Measurements from ENCODE around the gene DZIP3.
"Not testable (repeated sequence)": the region's sequence is repeated elsewhere in the genome, so short reads cannot be mapped to it uniquely, and the experiment has no call there.

The DZIP3 gene

GRCh38 chr3:108610651-108611050 is 21.1 kb downstream of the DZIP3 start:
- peaks cover 12% of the 10 kb centered on the region for H3K4me1 Mint-ChIP-seq (ENCODE audit: low read depth)
- H3K27me3 Mint-ChIP-seq: no peaks in the 10 kb centered on the region
- H3K9me3 Mint-ChIP-seq: no peaks in the 10 kb centered on the region
- H3K36me3 Mint-ChIP-seq (ENCODE audit: low read depth): peaks cover 10% of the 10 kb centered on the region
- H3K27ac Mint-ChIP-seq: no peak overlapping the region
- DNase-seq: no peak
- no peak overlapping the region for H3K4me3 Mint-ChIP-seq

GRCh38 chr3:108616090-108616489 is 26.6 kb downstream of the DZIP3 start:
- H3K4me1 Mint-ChIP-seq (ENCODE audit: low read depth); DNase-seq; H3K9me3 Mint-ChIP-seq; H3K4me3 Mint-ChIP-seq; H3K27me3 Mint-ChIP-seq; H3K27ac Mint-ChIP-seq: not testable (repeated sequence)
- H3K36me3 Mint-ChIP-seq (ENCODE audit: low read depth): peaks cover 13% of the 10 kb centered on the region

- no peaks in the 10 kb centered on the region for H3K4me1 Mint-ChIP-seq (ENCODE audit: low read depth)
- H3K27me3 Mint-ChIP-seq: no peaks in the 10 kb centered on the region
- no peaks in the 10 kb centered on the region for H3K9me3 Mint-ChIP-seq
- H3K27ac Mint-ChIP-seq: no peak overlapping the region
- H3K36me3 Mint-ChIP-seq (ENCODE audit: low read depth): peaks cover 17% of the 10 kb centered on the region
- DNase-seq: no peak
- no peak overlapping the region for H3K4me3 Mint-ChIP-seq
These were observed 30.7 kb downstream of the DZIP3 start for GRCh38 chr3:108620250-108620649.

- no peaks in the 10 kb centered on the region for H3K27me3 Mint-ChIP-seq
- no peaks in the 10 kb centered on the region for H3K4me1 Mint-ChIP-seq (ENCODE audit: low read depth)
- no peak overlapping the region for H3K27ac Mint-ChIP-seq
- no peak overlapping the region for H3K4me3 Mint-ChIP-seq
- no peak for DNase-seq
- no peaks in the 10 kb centered on the region for H3K9me3 Mint-ChIP-seq
- peaks cover 15% of the 10 kb centered on the region for H3K36me3 Mint-ChIP-seq (ENCODE audit: low read depth)
These were observed 34.0 kb downstream of the DZIP3 start for GRCh38 chr3:108623504-108623903.

- H3K27me3 Mint-ChIP-seq: no peaks in the 10 kb centered on the region
- H3K9me3 Mint-ChIP-seq: no peaks in the 10 kb centered on the region
- no peaks in the 10 kb centered on the region for H3K4me1 Mint-ChIP-seq (ENCODE audit: low read depth)
- no peak overlapping the region for H3K4me3 Mint-ChIP-seq
- peaks cover 8% of the 10 kb centered on the region for H3K36me3 Mint-ChIP-seq (ENCODE audit: low read depth)
- DNase-seq: no peak
- no peak overlapping the region for H3K27ac Mint-ChIP-seq
These were observed 40.5 kb downstream of the DZIP3 start for GRCh38 chr3:108629974-108630373.

GRCh38 chr3:108642526-108642925 is 53.0 kb downstream of the DZIP3 start:
- peaks cover 21% of the 10 kb centered on the region for H3K36me3 Mint-ChIP-seq (ENCODE audit: low read depth)
- no peak for DNase-seq
- no peak overlapping the region for H3K27ac Mint-ChIP-seq
- H3K4me3 Mint-ChIP-seq: no peak overlapping the region
- H3K9me3 Mint-ChIP-seq: no peaks in the 10 kb centered on the region
- H3K4me1 Mint-ChIP-seq (ENCODE audit: low read depth): no peaks in the 10 kb centered on the region
- H3K27me3 Mint-ChIP-seq: no peaks in the 10 kb centered on the region

GRCh38 chr3:108645364-108645763 is 55.8 kb downstream of the DZIP3 start:
- Mint-ChIP-seq H3K4me3 (no peak overlapping the region), H3K4me1 (ENCODE audit: low read depth) (no peaks in the 10 kb centered on the region), H3K27me3 (no peaks in the 10 kb centered on the region), H3K36me3 (ENCODE audit: low read depth) (peaks cover 16% of the 10 kb centered on the region), H3K27ac (no peak overlapping the region), H3K9me3 (no peaks in the 10 kb centered on the region)
- DNase-seq: no peak

GRCh38 chr3:108655664-108656063 is 66.1 kb downstream of the DZIP3 start:
- H3K36me3 Mint-ChIP-seq (ENCODE audit: low read depth): peaks cover 15% of the 10 kb centered on the region
- H3K27ac Mint-ChIP-seq; DNase-seq; H3K27me3 Mint-ChIP-seq; H3K4me1 Mint-ChIP-seq (ENCODE audit: low read depth); H3K9me3 Mint-ChIP-seq; H3K4me3 Mint-ChIP-seq: not testable (repeated sequence)

- no peak overlapping the region for H3K4me3 Mint-ChIP-seq
- H3K27me3 Mint-ChIP-seq: no peaks in the 10 kb centered on the region
- peaks cover 3% of the 10 kb centered on the region for H3K36me3 Mint-ChIP-seq (ENCODE audit: low read depth)
- no peak overlapping the region for H3K27ac Mint-ChIP-seq
- DNase-seq: no peak
- no peaks in the 10 kb centered on the region for H3K9me3 Mint-ChIP-seq
- H3K4me1 Mint-ChIP-seq (ENCODE audit: low read depth): peaks cover 4% of the 10 kb centered on the region
These were observed 72.2 kb downstream of the DZIP3 start for GRCh38 chr3:108661699-108662098.

- DNase-seq: no peak
- Mint-ChIP-seq H3K4me1 (ENCODE audit: low read depth) (peaks cover 7% of the 10 kb centered on the region), H3K36me3 (ENCODE audit: low read depth) (peaks cover 3% of the 10 kb centered on the region), H3K27me3 (no peaks in the 10 kb centered on the region), H3K4me3 (no peak overlapping the region), H3K9me3 (no peaks in the 10 kb centered on the region), H3K27ac (no peak overlapping the region)
These were observed 72.7 kb downstream of the DZIP3 start for GRCh38 chr3:108662142-108662738.

- peaks cover 9% of the 10 kb centered on the region for H3K4me1 Mint-ChIP-seq (ENCODE audit: low read depth)
- peaks cover 3% of the 10 kb centered on the region for H3K36me3 Mint-ChIP-seq (ENCODE audit: low read depth)
- no peaks in the 10 kb centered on the region for H3K9me3 Mint-ChIP-seq
- H3K4me3 Mint-ChIP-seq: no peak overlapping the region
- no peak for DNase-seq
- H3K27ac Mint-ChIP-seq: no peak overlapping the region
- no peaks in the 10 kb centered on the region for H3K27me3 Mint-ChIP-seq
These were observed 74.7 kb downstream of the DZIP3 start for GRCh38 chr3:108664266-108664665.

GRCh38 chr3:108667312-108667711 is 77.8 kb downstream of the DZIP3 start:
- no peak overlapping the region for H3K4me3 Mint-ChIP-seq
- no peak for DNase-seq
- no peak overlapping the region for H3K27ac Mint-ChIP-seq
- no peaks in the 10 kb centered on the region for H3K27me3 Mint-ChIP-seq
- peaks cover 10% of the 10 kb centered on the region for H3K36me3 Mint-ChIP-seq (ENCODE audit: low read depth)
- H3K4me1 Mint-ChIP-seq (ENCODE audit: low read depth): peaks cover 7% of the 10 kb centered on the region
- H3K9me3 Mint-ChIP-seq: no peaks in the 10 kb centered on the region

- Mint-ChIP-seq H3K9me3 (no peaks in the 10 kb centered on the region), H3K27me3 (no peaks in the 10 kb centered on the region), H3K4me1 (ENCODE audit: low read depth) (peaks cover 11% of the 10 kb centered on the region), H3K36me3 (ENCODE audit: low read depth) (peaks cover 10% of the 10 kb centered on the region), H3K27ac (no peak overlapping the region), H3K4me3 (no peak overlapping the region)
- no peak for DNase-seq
These were observed 79.7 kb downstream of the DZIP3 start for GRCh38 chr3:108669208-108669607.

- Mint-ChIP-seq H3K4me3 (no peak overlapping the region), H3K27me3 (no peaks in the 10 kb centered on the region), H3K4me1 (ENCODE audit: low read depth) (peaks cover 8% of the 10 kb centered on the region), H3K27ac (no peak overlapping the region), H3K36me3 (ENCODE audit: low read depth) (peaks cover 17% of the 10 kb centered on the region), H3K9me3 (no peaks in the 10 kb centered on the region)
- DNase-seq: no peak
These were observed 83.2 kb downstream of the DZIP3 start for GRCh38 chr3:108672701-108673100.

GRCh38 chr3:108673988-108674661 is 84.6 kb downstream of the DZIP3 start:
- Mint-ChIP-seq H3K27ac (peak overlapping the region; percentile 22), H3K4me3 (no peak overlapping the region), H3K27me3 (no peaks in the 10 kb centered on the region), H3K4me1 (ENCODE audit: low read depth) (peaks cover 8% of the 10 kb centered on the region), H3K36me3 (ENCODE audit: low read depth) (peaks cover 23% of the 10 kb centered on the region), H3K9me3 (no peaks in the 10 kb centered on the region)
- DNase-seq: no peak

Data from activated T-cell treated with anti-CD3 and anti-CD28 coated beads, Interleukin-2, amount 50 U/mL, for 24 hours (primary cell).